HG03025 (cell line): ENCODE results near the gene ELL.

Experiments
- ATAC-seq: cut with Tn5 transposase; IDR thresholded peaks from one replicate; pipeline ENCODE4 v1.9.1; 2021; ENCODE audit warnings: mild to moderate bottlenecking, moderate library complexity; ENCODE audit not compliant: unreplicated experiment, low FRiP score

The ELL gene

GRCh38 chr19:18475004-18475453, 46.8 kb downstream of the ELL start:
- no peak for ATAC-seq

GRCh38 chr19:18474366-18474887, 47.4 kb downstream of the ELL start:
- no peak for ATAC-seq

- ATAC-seq: no peak
These were observed 48.2 kb downstream of the ELL start for GRCh38 chr19:18473706-18474087.

GRCh38 chr19:18473003-18473705, 48.7 kb downstream of the ELL start:
- ATAC-seq: no peak

- ATAC-seq: no peak
These were observed 51.1 kb downstream of the ELL start for GRCh38 chr19:18470787-18471186.

GRCh38 chr19:18469069-18469846, 52.6 kb downstream of the ELL start:
- no peak for ATAC-seq

GRCh38 chr19:18468517-18468916, 53.4 kb downstream of the ELL start:
- no peak for ATAC-seq

- no peak for ATAC-seq
These were observed 53.9 kb downstream of the ELL start for GRCh38 chr19:18467978-18468377.

- no peak for ATAC-seq
These were observed 55.5 kb downstream of the ELL start for GRCh38 chr19:18466354-18466753.

GRCh38 chr19:18465964-18466339, 55.9 kb downstream of the ELL start:
- ATAC-seq: no peak

GRCh38 chr19:18465214-18465963, 56.5 kb downstream of the ELL start:
- no peak for ATAC-seq

GRCh38 chr19:18464646-18465045, 57.2 kb downstream of the ELL start:
- ATAC-seq: no peak

GRCh38 chr19:18461471-18461870, 60.4 kb downstream of the ELL start:
- no peak for ATAC-seq

- ATAC-seq: no peak
These were observed 61.0 kb downstream of the ELL start for GRCh38 chr19:18460900-18461299.

- no peak for ATAC-seq
These were observed 64.2 kb downstream of the ELL start for GRCh38 chr19:18457483-18458331.

- ATAC-seq: no peak
These were observed 64.9 kb downstream of the ELL start for GRCh38 chr19:18456974-18457373.

GRCh38 chr19:18456279-18456678, 65.6 kb downstream of the ELL start:
- ATAC-seq: no peak

GRCh38 chr19:18453269-18454024, 68.4 kb downstream of the ELL start:
- no peak for ATAC-seq

GRCh38 chr19:18452386-18452785, 69.5 kb downstream of the ELL start:
- no peak for ATAC-seq
